A549 (cell line): ENCODE measurements around the gene COPB2. TPM values are rescaled to one million over a fixed set of nuclear protein-coding genes. Genes with fewer than 3 reads are reported as not detected.

Source experiments
- ATAC-seq, 2 experiments: fragments of 200-7000 bp in 1 of 2; fragments of >200 bp in 1 of 2; cut with Nextera tagmentation in 1 of 2; cut with Tn5 transposase in 1 of 2; 3 replicates each; pipeline versions ENCODE4 v1.8.0 to v1.9.1; 2018 to 2020; ENCODE audit warnings: mild to moderate bottlenecking in 1 of 2, moderate library complexity in 1 of 2
- CTCF ChIA-PET: fragments of 300-600 bp; sonication (Branson Sonifier 250); formaldehyde crosslinking; extraction: SDS; loops from one replicate; lab custom pipeline; 2021; ENCODE audit warnings: antibody characterized with exemption, inconsistent platforms; lab: Yijun Ruan, JAX
- POLR2A ChIA-PET: fragments of 350-600 bp; formaldehyde crosslinking; extraction: SDS; loops from one replicate; lab custom pipeline; 2021; ENCODE audit warnings: antibody characterized with exemption, inconsistent platforms; lab: Yijun Ruan, JAX
- DNase-seq, 2 experiments: peaks; one replicate each; pipeline versions ENCODE4 v3.0.0 to v3.0.0-alpha.2; 2011 to 2016; ENCODE audit warnings: low read depth in 1 of 2, low spot score in 1 of 2
- FAIRE-seq: peaks from 2 replicates; lab custom pipeline; 2011; peaks lifted over from hg19 to GRCh38; lab: Jason Lieb, UNC
- H3K27ac ChIP-seq, 2 experiments: fragments of >200 bp; sonication (Bioruptor Twin); formaldehyde crosslinking; 3 replicates each; pipeline ENCODE4 v1.5.1; 2016 to 2017
- H3K4me1 ChIP-seq: fragments of >200 bp; sonication (Bioruptor Twin); formaldehyde crosslinking; 3 replicates; pipeline ENCODE4 v1.6.1; 2016
- H3K4me2 ChIP-seq: fragments of >200 bp; sonication (Bioruptor Twin); formaldehyde crosslinking; 3 replicates; pipeline ENCODE4 v1.6.1; 2016
- H3K4me3 ChIP-seq: fragments of >200 bp; sonication (Bioruptor Twin); formaldehyde crosslinking; 3 replicates; pipeline ENCODE4 v1.5.1; 2016
- H3K9me3 ChIP-seq: fragments of >200 bp; sonication (Bioruptor Twin); formaldehyde crosslinking; 3 replicates; pipeline ENCODE4 v1.6.1; 2016
- BCL3 ChIP-seq: fragments of >200 bp; sonication (Bioruptor Twin); formaldehyde crosslinking; IDR thresholded peaks from 3 replicates; pipeline ENCODE4 v1.6.1; 2016
- EHF ChIP-seq: fragments of 250-450 bp; sonication (Bioruptor Pico); IDR thresholded peaks from 2 replicates; pipeline ENCODE4 v1.5.0; 2020; ENCODE audit warnings: mild to moderate bottlenecking
- EHMT2 ChIP-seq: fragments of 200-600 bp; sonication (generic); IDR thresholded peaks from 2 replicates; pipeline ENCODE4 v1.6.1; 2016; ENCODE audit warnings: antibody characterized with exemption, low read depth, mild to moderate bottlenecking, moderate library complexity
- ELK1 ChIP-seq: fragments of 150-350 bp; IDR thresholded peaks from 2 replicates; pipeline ENCODE4 v1.6.1; 2014; ENCODE audit warnings: low read depth, mild to moderate bottlenecking, low read length
- ESRRA ChIP-seq: fragments of 150-350 bp; IDR thresholded peaks from 2 replicates; pipeline ENCODE4 v1.6.1; 2014; ENCODE audit warnings: mild to moderate bottlenecking, low read length, borderline replicate concordance
- FOXS1 ChIP-seq: fragments of 250-450 bp; sonication (Bioruptor Pico); IDR thresholded peaks from 2 replicates; pipeline ENCODE4 v1.5.0; 2020; ENCODE audit warnings: mild to moderate bottlenecking, moderate library complexity
- GATA3 ChIP-seq: IDR thresholded peaks from 2 replicates; pipeline ENCODE4 v1.6.1; 2012; ENCODE audit warnings: borderline replicate concordance
- HOXB13 ChIP-seq: fragments of 250-450 bp; sonication (Bioruptor Pico); IDR thresholded peaks from 2 replicates; pipeline ENCODE4 v1.5.0; 2020; ENCODE audit warnings: low read depth, mild to moderate bottlenecking, moderate library complexity
- HOXB5 ChIP-seq: fragments of 250-450 bp; sonication (Bioruptor Pico); IDR thresholded peaks from 2 replicates; pipeline ENCODE4 v1.5.0; 2020; ENCODE audit warnings: mild to moderate bottlenecking, moderate library complexity
- JUN ChIP-seq, 2 experiments: fragments of >200 bp; sonication (Bioruptor Twin); formaldehyde crosslinking; IDR thresholded peaks; 2 replicates in 1 of 2; 3 replicates in 1 of 2; pipeline ENCODE4 v1.6.1; 2016 to 2017
- MAFK ChIP-seq: fragments of 450-650 bp; IDR thresholded peaks from 2 replicates; pipeline ENCODE4 v1.6.1; 2014; ENCODE audit not compliant: partially characterized antibody
- NR3C1 ChIP-seq: fragments of >200 bp; sonication (Bioruptor Twin); formaldehyde crosslinking; IDR thresholded peaks from 3 replicates; pipeline ENCODE4 v1.6.1; 2017
- PHF8 ChIP-seq: fragments of 200-600 bp; sonication (generic); IDR thresholded peaks from 2 replicates; pipeline ENCODE4 v1.6.1; 2016; ENCODE audit warnings: low read depth, mild to moderate bottlenecking, antibody characterized with exemption, moderate library complexity, borderline replicate concordance
- POLR2A ChIP-seq: IDR thresholded peaks from 2 replicates; pipeline ENCODE4 v1.6.1; 2012; ENCODE audit warnings: mild to moderate bottlenecking, low read length
- POLR2AphosphoS2 ChIP-seq: conservative IDR thresholded peaks from 2 replicates; pipeline ENCODE4 v1.6.1; 2012; ENCODE audit warnings: low read length, improper control_type of control experiment, inconsistent platforms
- RCOR1 ChIP-seq: fragments of 150-350 bp; IDR thresholded peaks from 2 replicates; pipeline ENCODE4 v1.6.1; 2014; ENCODE audit warnings: antibody characterized with exemption, low read length, low read depth
- RFX5 ChIP-seq: fragments of 450-650 bp; IDR thresholded peaks from 2 replicates; pipeline ENCODE4 v1.7.1; 2014; ENCODE audit warnings: antibody characterized with exemption, mild to moderate bottlenecking, moderate library complexity
- RNF2 ChIP-seq: fragments of 200-600 bp; sonication (generic); IDR thresholded peaks from 2 replicates; pipeline ENCODE4 v1.6.1; 2016; ENCODE audit warnings: low read depth, mild to moderate bottlenecking, antibody characterized with exemption, moderate library complexity, borderline replicate concordance
- SMC3 ChIP-seq: fragments of >200 bp; sonication (Bioruptor Twin); formaldehyde crosslinking; IDR thresholded peaks from 3 replicates; pipeline ENCODE4 v1.6.1; 2018; ENCODE audit warnings: inconsistent platforms
- SREBF2 ChIP-seq: fragments of 450-650 bp; IDR thresholded peaks from 2 replicates; pipeline ENCODE4 v1.6.1; 2014; ENCODE audit warnings: mild to moderate bottlenecking, moderate library complexity
- TFCP2L1 ChIP-seq: fragments of 250-450 bp; sonication (Bioruptor Pico); IDR thresholded peaks from 2 replicates; pipeline ENCODE4 v1.5.0; 2021; ENCODE audit warnings: mild to moderate bottlenecking
- USF2 ChIP-seq: fragments of 450-650 bp; IDR thresholded peaks from 2 replicates; pipeline ENCODE4 v1.6.1; 2014; ENCODE audit warnings: antibody characterized with exemption
- ZNF302 ChIP-seq: fragments of 250-450 bp; sonication (Bioruptor Pico); IDR thresholded peaks from 2 replicates; pipeline ENCODE4 v1.9.0; 2021; ENCODE audit warnings: inconsistent platforms, mild to moderate bottlenecking, moderate library complexity
- ZSCAN20 ChIP-seq: fragments of 250-450 bp; sonication (Bioruptor Pico); IDR thresholded peaks from 2 replicates; pipeline ENCODE4 v1.8.0; 2022; ENCODE audit warnings: mild to moderate bottlenecking, moderate library complexity
- whole genome bisulfite sequencing: methylation state at CpG from one replicate; pipeline ENCODE4 v1.1.6; 2017; ENCODE audit errors: missing lambda C conversion rate; 5-methylcytosine and 5-hydroxymethylcytosine counted together
- polyA plus RNA-seq, 4 experiments: library from polyadenylated mRNA; depleted of rRNA in 3 of 4; stranded (reverse); fragments of >200 nt; fragmentation: RNase III in 1 of 4; extraction: RNeasy Plus Mini Kit Qiagen cat#74134 plus additional on column Dnase treatment in 1 of 4; gene quantifications; 2 replicates in 3 of 4; 3 replicates in 1 of 4; pipeline ENCODE4 v1.2.3, GENCODE V29; 2011 to 2017

The COPB2 gene
- polyA plus RNA-seq, 2 of the 4 experiments (the other 2 are of a cell fraction), result 109 to 124 TPM

GRCh38 chr3:139374099-139374498, 15.3 kb downstream of the COPB2 start:
- Histone ChIP-seq H3K27ac (no peak overlapping the region), H3K4me1 (no peaks in the 10 kb centered on the region), H3K9me3 (no peaks in the 10 kb centered on the region), H3K4me2 (no peak overlapping the region), H3K4me3 (no peak overlapping the region)
- no peak for TF ChIP-seq BCL3
- no peak for TF ChIP-seq JUN (IDR thresholded peaks at IDR 0.05)
- no peak for TF ChIP-seq ESRRA
- no peak for TF ChIP-seq USF2
- no peak for TF ChIP-seq ZNF302 (CRISPR knock-in tag)
- TF ChIP-seq PHF8, result no peak
- TF ChIP-seq ZSCAN20 (CRISPR knock-in tag), result no peak
- TF ChIP-seq MAFK, result no peak
- no peak for TF ChIP-seq ELK1
- TF ChIP-seq RCOR1, result no peak
- no peak for TF ChIP-seq SMC3
- TF ChIP-seq NR3C1, result no peak
- no peak for TF ChIP-seq POLR2AphosphoS2
- no peak for TF ChIP-seq TFCP2L1 (CRISPR knock-in tag)
- TF ChIP-seq RFX5, result no peak
- ATAC-seq (no peak), FAIRE-seq (no peak), DNase-seq (no peak)
- 67% methylated on average over 2 of the region's 2 CpGs for WGBS
- POLR2A ChIA-PET, result no interaction called here
- CTCF ChIA-PET, result no interaction called here

- ChIA-PET POLR2A (no interaction called here), CTCF (interaction anchor here (0.7 to 3.2 kb wide), 2 partner anchors 10 to 428 kb away, joined by 3 to 17 read pairs; no protein-coding TSS in a partner anchor)
- no peak for ATAC-seq
- Histone ChIP-seq H3K9me3 (no peaks in the 10 kb centered on the region), H3K4me1 (no peaks in the 10 kb centered on the region), H3K4me2 (no peak overlapping the region), H3K4me3 (no peak overlapping the region), H3K27ac (no peak overlapping the region)
- no peak for DNase-seq
- 100% methylated on average over 1 of the region's 1 CpG for WGBS
- TF ChIP-seq SREBF2 (no peak), RNF2 (no peak)
- FAIRE-seq, result no peak
Measured at GRCh38 chr3:139364549-139364948, 24.9 kb downstream of the COPB2 start.

- Histone ChIP-seq H3K4me2 (no peak overlapping the region), H3K4me3 (no peak overlapping the region)
- TF ChIP-seq HOXB5 (CRISPR knock-in tag) (no peak), RNF2 (no peak), FOXS1 (CRISPR knock-in tag) (no peak), EHMT2 (no peak), BCL3 (no peak), POLR2A (no peak), SREBF2 (no peak), ELK1 (no peak), HOXB13 (CRISPR knock-in tag) (no peak), GATA3 (no peak), EHF (CRISPR knock-in tag) (no peak)
- TF ChIP-seq, all 56 proteins: peak for 0
- no peak overlapping the region for H3K27ac ChIP-seq
- H3K9me3 ChIP-seq, result no peaks in the 10 kb centered on the region
- ATAC-seq (no peak), DNase-seq (no peak), FAIRE-seq (no peak)
- POLR2A ChIA-PET, result interaction anchor here (2.3 kb wide), 1 partner anchor 28 kb away, joined by 7 read pairs; the partner anchor contains the start of gene COPB2
- CTCF ChIA-PET, result interaction anchor here (0.6 kb wide), 1 partner anchor 417 kb away, joined by 3 read pairs; no protein-coding TSS in a partner anchor
- WGBS, result 88% methylated on average over 2 of the region's 2 CpGs
- H3K4me1 ChIP-seq, result no peaks in the 10 kb centered on the region
Measured at GRCh38 chr3:139361276-139361675, 28.2 kb downstream of the COPB2 start.
